NCI-H526 treated with DMSO at 0.1 percent for 48 hours (cell line): ENCODE data around the gene PIGS.
"Not testable (repeated sequence)": the region's sequence is repeated elsewhere in the genome, so short reads cannot be mapped to it uniquely, and the experiment has no call there.

Source experiments
- DNase-seq: peaks from one replicate; lab custom pipeline; 2025; lab: John Stamatoyannopoulos, UW

The PIGS gene

DNA sequence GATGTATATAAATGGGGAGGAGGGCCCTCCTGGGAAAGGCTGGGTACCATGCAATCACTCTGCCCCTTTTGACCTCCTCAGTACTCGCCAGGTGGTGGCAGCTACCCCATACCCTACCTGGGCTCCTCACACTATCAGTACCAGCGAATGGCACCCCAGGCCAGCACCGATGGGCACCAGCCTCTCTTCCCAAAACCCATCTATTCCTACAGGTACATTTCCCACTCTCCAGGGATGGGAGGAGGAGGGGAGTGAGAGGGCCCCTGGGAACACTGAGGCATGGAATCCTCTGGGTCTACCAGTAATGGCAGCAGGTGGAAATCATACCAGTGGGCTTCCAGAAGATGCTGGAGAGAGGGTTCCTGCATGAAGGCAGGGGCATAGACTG lies 42.3 kb downstream of the PIGS start:
- DNase-seq: no peak

DNA sequence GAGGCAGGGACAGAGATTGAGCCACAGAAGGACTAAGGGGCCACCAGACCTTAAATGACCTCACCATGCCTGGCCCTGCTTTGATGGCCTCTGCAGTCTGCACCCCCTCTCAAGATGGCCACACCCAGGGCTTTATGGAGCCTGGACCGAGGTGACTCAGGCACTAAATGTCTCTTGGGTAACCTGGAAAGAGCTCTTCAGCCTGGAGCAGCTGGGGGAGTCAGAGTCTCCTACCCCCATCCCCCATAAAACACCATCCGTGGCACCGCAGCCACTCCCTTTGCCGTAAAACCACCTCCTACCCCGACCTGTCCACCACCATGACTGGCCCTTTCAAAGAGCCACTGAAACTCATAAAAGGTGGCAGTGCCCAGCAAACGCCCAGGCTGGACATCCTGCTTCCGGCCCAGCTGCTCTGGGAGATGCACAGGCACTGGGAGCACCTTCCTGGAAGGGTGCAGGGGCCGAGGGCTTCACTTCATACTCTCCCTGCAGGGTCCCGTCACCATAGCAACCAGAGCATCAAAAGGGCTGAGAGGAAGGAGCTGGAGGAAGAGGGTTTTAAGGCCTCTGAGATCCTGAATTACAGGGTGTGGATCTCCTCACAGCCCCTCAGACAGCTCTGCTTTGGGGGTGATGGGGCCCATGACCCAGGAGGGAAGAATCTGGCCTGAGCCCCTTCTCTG lies 42.9 kb downstream of the PIGS start:
- DNase-seq: no peak

DNA sequence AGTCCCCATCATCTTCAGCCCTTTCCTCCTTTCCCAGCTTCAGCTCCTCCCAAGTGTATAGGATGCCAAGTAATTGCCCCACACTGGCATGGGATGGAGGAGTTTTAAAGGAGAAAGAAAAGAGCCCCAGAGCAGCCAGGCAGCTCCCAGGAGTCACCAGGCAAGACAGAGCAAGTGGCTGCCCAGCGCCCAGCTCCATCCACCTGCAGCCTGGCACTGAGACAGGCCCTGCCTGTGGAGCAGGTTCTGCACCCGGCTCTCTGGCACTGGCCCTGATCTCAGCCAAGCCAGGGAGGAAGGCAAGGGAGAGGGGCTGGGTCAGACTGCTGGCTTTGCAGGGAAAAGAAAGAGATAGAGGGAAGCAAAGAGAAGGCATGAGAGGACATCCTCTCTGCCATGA lies 43.5 kb downstream of the PIGS start:
- no peak for DNase-seq

DNA sequence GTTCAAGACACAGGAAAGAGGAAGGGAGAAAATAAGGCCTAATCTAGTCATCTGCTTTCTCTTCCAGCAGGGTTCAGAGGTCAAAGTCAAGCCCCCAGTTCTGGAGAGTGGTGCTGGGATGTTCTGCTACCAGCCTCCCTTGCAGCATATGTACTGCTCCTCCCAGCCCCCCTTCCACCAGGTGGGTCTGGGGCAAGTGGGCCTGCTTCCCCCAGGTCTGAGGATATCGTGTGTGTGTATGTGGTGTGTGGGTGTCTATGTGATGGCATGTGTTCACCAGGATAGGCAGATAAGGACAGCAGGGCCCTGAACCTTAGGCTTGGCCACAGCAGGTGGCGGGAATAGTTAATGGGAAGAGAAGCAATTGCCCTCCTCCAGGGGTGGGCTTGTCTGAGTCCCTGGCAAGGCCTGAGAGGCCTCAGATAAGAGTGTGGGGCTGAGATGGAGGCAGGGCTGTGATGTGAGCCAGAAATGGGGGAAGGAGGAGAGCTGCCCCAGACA lies 44.1 kb downstream of the PIGS start:
- no peak for DNase-seq

DNA sequence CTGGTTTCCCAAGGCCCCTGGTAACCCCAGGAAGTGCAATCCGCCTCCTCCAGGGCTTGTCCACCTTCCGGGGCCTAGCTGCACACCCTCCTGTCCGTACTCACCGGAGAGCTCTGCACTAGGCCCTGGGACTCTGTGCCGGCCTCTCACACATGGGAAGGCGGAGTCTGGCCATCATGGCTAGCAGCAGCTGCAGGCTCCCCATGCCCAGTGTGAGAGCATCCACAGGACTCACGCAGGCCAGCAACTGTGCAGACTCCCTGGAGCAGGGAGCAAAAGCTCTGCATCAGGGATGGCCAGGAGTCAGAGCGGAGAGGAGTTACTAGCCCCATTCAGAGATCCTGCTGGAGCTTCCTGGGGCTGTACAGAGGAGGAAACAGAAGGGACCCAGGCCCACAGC lies 44.9 kb downstream of the PIGS start:
- DNase-seq: no peak

DNA sequence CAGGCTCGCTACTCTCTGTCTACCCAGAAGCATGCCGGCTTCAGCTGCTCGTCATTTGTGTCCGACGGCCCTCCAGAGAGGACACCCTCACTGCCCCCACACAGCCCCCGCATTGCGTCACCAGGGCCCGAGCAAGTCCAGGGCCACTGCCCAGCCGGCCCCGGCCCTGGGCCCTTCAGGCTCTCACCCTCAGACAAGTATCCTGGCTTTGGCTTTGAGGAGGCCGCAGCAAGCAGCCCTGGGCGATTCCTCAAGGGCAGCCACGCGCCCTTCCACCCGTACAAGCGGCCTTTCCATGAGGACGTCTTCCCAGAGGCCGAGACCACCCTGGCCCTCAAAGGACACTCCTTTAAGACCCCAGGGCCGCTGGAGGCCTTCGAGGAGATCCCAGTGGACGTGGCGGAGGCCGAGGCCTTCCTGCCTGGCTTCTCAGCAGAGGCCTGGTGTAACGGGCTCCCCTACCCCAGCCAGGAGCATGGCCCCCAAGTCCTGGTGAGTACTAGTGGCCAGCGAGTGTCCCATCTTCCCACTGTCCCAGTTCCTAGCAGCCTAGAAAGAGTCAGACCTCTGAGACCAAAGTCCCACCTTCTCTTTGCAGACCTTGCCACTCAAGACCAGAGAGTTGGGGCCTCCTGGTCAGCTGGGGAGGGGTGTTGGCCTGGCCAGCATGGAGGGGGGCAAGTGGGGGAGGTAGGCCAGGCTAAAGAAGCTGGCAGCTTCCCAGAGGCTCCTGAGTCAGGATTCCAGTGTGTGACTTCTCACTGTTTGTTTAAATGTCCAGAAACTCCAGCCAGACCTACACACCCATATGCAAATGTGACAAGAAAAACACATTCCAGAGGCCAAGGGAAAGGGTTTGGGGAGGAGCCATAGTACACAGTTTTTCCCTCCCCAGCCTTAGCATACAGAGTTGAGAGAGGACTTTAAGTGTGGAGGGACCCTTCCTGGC lies 46.6 kb downstream of the PIGS start:
- DNase-seq: peak; percentile 37

DNA sequence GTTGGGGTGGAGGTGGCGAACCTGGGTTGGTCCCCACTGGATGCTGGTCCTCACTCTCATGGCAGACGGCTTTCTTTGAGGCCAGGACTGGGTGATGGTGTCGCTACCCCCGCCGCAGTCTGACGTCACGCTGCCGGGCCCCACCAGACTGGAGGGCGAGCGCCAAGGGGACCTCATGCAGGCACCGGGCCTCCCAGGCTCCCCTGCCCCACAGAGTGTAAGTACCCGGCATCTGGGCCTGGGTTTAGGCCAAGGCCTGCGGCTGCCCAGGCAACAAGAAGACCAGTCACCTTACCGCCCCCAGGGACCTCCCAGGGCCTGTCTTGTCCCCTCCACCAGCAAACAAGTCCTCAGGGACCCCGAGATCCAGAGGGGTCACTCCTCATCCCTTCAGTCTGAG lies 47.4 kb downstream of the PIGS start:
- no peak for DNase-seq

DNA sequence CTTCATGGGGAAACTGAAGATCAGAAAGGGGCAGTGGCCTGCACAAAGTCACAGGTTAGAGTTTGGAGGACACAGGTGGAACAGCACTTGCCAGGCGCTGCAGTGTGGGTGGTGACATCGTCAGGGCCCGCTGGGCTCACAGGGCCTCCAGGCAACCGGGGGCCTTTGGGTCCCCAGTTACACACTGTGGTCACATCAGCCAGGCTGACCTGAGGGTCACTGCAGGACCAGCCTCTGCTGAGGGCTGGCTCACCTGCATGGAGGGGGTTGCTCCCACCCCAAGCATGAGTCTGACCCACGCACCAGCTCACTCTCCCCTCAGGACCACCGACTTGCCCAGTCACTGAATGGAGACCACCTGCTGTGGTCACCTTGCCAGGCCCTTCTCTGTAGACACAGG lies 48.1 kb downstream of the PIGS start:
- no peak for DNase-seq

DNA sequence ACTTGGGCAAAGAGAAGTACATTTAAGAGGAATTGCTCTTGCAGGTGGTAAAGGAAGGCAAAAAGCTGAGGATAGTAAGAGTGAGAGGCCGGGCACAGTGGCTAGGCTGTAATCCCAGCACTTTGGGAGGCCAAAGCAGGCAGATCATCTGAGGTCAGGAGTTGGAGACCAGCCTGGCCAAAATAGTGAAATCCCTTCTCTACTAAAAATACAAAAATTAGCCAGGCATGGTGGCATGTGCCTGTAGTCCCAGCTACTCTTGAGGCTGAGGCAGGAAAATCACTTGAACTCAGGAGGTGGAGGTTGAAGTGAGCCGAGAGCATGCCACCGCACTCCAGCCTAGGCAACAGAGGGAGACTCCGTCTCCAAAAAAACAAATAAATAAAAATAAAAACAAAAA lies 49.0 kb downstream of the PIGS start:
- DNase-seq: not testable (repeated sequence)

DNA sequence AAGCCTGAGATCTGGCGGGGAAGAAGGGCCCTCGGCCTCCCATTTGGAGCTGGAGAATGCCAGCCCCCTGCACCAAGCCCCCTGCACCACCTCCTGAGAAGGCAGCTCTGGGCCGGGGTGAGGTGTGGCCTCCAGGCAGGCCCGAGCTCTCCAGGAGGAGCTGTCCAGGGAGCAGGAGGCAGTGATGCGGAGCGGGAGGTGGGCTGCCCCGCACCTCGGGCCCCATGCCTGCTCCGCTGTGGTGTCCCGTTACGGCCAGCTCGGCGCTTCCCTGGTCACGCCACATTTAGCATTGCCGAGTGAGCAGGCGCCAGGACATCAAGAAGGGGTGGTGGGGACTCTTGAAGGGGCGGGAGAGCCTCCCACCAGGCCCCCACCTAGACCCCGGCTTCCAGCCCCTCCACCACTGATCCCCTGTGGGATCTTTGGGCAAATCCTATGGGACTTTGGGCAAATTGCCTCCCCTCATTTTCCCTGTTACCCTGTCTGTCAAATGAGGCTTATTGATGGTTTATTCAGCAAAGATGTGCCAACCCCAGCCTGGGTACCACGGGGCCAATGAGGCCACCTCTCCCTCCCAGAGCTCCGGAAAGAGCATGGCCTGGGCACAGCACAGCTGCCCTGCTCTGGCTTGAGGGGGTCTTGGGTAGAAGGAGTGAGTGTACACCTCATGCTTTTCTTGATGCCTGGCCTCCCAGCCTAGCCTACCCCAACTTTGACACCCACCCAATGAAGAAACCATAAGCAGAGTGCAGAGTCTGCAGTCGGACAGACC lies 49.8 kb downstream of the PIGS start:
- no peak for DNase-seq

DNA sequence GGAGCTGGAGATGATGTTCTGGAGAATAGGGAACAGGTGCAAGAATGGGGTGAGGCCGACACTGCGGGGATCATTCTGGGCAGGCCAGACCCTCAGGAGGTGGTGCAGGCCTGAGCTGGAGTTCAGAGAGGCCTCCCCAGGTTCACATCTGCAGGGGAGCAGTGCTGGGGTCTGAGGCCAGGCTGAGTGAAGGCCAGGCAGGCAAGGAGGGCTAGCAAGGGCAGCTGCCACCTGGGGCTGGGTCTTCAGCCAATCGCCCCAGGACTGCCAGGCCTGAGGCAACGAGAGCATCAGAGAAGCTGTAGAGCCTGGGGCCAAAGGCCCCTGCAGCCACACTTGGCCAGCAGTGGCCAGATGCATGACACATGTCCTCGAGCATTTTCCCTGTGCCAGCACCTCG lies 50.6 kb downstream of the PIGS start:
- DNase-seq: no peak

DNA sequence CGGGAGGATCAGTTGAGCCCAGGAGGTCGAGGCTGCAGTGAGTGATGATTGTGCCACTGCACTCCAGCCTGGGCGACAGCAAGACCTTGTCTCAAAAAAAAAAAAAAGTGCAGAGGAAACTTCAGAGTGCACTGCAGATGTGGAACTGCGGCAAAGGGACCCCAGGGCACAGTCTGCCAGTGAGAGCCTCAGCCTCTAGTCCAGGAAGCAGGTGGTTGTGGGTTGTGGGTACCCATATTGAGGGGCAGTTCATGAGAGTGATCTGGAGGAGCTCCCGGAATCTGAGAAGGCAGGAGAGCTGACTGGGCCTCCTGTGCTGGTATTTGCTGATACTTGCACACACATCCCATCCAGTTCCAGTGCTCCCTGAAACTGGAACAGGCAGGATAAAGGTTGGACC lies 52.1 kb downstream of the PIGS start:
- no peak for DNase-seq

DNA sequence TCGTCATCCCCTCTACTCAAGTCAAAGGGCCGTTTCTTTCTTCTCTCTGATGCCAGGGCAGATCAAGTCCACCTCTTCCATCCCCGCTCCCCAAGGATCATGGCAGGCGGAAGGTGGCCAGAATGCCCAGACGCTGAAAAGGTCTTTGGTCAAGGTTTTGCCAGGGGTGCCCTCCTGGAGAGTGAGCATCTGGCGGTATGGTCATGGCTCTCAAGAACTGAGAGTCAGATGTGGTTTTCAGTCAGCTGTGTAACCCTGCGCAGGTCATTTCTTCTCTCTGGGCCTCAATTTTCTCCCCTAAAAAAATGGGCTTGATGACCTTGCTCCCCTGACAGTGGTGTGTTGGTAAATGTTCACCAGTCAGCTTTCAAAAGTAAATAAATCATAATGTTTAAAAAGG lies 52.7 kb downstream of the PIGS start:
- DNase-seq: no peak

DNA sequence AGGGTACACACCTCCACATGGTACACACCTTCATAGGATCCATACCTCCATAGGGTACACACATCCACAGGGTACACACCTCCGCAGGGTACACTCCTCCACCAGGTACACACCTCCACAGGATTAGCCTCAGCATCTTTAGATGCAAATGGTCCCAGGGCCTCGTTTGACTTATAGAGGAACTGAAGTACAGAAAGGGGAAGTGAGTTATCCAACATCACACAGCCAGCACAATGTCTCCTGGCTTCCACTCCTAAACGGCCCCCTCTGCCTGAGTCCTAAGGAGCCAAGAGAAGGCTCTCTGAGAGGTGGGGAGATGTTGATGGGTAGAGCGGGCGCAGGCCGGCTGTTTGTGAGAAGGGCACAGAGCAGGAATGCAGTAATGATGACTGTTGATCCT lies 53.2 kb downstream of the PIGS start:
- DNase-seq: no peak

DNA sequence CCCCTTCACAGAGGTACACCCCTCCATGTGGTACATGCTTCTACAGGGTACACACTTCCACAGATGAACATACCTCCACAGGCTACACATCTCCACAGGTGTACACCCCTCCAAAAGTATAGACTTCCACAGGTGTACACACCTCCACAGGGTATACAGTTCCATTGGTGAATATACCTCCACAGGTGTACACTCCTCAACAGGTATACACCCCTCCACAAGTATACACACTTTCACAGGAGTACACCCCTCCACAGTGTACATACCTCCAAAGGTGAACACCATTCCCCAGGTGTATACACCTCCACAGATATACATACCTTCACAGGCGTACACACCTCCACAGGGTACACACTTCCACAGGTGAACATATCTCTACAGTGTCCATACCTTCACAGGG lies 55.8 kb downstream of the PIGS start:
- no peak for DNase-seq

DNA sequence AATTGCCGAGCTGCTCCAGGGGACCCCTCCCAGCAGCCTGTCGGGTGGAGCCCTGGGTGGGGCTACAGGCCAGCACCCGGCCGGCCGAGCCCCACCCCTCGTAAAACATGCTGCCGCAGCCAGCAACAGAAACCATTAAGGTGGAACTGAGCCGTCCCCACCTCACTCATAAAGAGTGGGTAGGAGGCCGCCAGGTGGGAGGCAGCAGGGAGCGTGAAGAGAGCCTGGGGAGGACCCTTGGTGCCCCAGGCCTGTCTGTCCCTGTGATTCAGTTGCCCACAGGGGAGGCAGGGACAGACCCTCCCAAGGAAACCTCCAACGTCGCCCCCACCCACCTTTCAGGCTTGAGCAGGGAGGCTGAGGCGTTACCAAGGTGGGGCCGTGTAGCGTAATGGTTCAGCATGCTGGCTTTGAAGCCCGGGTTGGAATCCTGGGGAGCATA lies 56.7 kb downstream of the PIGS start:
- no peak for DNase-seq

DNA sequence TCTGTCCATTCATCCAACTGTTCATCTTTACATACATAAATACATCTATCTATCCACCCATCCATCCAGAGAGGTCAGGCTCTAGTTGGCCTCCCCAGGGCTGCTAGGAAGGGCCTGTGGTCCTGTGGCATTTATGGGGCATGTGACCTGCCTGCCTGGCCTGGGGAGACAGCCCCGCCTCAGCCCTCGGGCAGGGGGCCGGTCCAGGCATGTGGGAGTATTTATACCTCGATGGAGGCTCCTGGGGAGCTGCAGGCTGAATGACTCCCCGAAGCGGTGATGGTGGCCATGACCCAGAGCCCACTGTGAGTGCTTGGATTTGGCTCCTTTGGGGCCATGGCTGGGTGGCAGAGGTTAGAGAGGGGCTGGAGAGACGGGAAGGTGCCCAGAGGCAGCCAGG lies 57.8 kb downstream of the PIGS start:
- no peak for DNase-seq

DNA sequence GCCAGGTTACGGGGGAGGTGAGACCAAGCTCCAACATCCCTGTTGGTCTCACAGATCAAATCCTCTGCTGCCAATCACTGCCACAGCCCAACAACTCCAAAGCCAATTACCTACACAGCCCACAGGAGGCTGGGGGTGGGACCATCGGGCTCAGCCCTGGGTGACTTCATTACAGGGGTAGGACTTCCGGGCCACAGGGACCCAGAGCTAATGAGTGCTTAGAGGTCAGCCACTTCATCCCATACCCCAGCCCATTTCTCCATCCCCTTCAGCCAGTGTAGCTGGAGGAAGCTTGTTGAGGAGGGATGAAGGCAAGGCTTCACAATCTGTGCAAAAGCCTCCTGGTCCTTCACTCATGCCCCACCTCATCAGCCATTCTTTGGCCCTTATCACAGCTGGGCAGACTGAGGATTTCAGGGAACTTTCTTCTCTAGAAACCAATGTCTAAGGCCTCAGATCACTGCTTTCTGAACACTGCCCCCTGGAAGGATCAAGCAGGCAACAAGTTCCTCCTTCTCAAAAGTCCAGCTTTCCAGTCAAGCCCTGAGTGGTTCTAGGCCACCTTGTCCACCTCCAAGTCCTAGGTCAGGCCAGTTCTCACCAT lies 59.4 kb downstream of the PIGS start:
- no peak for DNase-seq

DNA sequence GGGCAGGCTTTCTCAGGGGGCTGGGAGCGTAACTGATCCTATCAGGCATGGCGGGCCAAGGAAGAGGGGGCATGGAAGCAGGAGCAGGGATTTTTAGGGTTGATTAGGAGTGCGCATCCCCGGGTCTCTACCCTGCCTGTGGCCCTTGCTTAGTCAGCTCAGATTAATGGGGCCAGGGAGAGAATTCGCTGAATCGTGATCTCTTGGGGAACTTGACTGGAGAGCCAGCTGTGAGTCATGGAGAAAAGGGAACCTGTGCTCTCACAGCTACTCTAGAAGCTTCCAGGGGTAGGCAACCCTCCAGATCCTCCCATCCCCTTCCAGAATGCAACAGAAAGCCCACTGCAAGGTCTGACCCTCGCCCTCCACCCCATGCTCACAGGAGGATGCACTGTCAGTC lies 61.5 kb downstream of the PIGS start:
- DNase-seq: no peak

DNA sequence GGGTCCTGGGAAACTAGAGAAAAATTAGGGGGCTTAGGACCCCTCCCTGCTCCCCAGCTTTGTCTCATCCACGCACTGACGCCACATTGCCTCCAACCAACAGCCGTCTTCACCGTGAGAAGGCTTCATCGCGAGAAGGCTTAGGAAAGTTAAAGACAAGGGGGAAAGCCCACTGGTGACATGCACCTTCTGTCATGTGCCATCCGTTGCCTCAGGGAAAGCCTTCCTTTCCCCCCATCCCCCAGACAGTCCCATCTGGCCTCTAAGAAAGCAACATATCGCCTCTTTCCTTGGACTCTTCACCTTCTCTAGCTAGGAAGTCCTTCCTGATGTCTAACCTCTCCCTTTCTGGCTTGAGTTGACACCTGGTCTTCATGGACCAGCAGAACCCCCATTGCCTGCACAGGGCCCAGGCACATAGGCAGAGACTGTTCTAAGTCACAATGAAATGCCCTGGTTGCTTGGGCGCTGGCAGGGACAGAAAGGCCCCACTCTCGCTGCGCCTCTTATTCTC lies 63.1 kb downstream of the PIGS start:
- no peak for DNase-seq

DNA sequence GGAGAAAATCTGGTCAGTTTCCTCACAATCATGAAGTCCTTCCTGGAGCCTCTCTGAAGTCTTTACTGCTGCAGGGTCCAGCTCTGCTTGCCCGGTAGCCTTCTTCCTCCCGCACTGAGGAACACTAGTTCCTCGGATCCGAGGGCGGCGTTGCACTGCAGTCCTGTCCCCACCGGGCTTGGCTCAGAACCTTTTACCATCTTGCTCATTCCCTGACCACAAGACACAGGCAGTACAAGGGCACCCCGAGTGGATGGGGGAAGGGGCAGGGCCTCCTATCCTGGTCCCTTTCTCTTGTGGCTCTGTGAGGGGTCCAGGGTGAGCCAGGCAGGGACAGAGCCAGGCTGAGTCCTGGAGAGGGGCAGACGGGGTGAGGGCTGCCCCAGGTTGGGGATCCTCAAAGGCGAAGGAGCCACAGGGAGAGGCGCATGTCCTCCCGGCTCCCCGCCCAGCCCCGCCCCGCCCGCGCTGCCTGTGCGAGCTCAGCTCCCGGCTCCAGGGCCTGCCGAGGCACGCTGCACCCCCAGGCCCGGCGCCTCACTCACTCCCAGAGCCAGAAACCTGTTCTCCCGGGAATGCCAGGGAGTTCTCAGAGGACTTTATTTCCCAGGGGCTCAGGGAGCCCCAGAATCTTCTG lies 63.6 kb downstream of the PIGS start:
- no peak for DNase-seq
